Activated CD8-positive, alpha-beta memory T cell treated with anti-CD3 and anti-CD28 coated beads, Interleukin-2, amount 10 ng/mL, durations not matched to agents 7 days and 5 days (primary cell): ENCODE measurements around the gene ZNF786. TPM values are rescaled to one million over a fixed set of nuclear protein-coding genes. Genes with fewer than 3 reads are reported as not detected.
"Not testable (repeated sequence)": the region's sequence is repeated elsewhere in the genome, so short reads cannot be mapped to it uniquely, and the experiment has no call there.

ENCODE experiments used
- ATAC-seq: fragments of 150-1000 bp; cut with Tn5 transposase; one replicate; pipeline ENCODE4 v1.10.0; 2021; ENCODE audit warnings: moderate library complexity
- CTCF ChIA-PET: fragments of 350-600 bp; sonication (Branson Sonifier 250); formaldehyde crosslinking; loops from one replicate; lab custom pipeline; 2021; ENCODE audit warnings: antibody characterized with exemption; lab: Charles Lee
- DNase-seq: peaks from one replicate; pipeline ENCODE4 v3.0.0-alpha.2; 2020
- H3K27ac Mint-ChIP-seq: one replicate; pipeline ENCODE4 v1.8.0; 2021; ENCODE audit warnings: mild to moderate bottlenecking, mixed read lengths
- H3K27me3 Mint-ChIP-seq: one replicate; pipeline ENCODE4 v1.8.0; 2021; ENCODE audit warnings: mixed read lengths
- H3K36me3 Mint-ChIP-seq: one replicate; pipeline ENCODE4 v1.8.0; 2021; ENCODE audit warnings: mild to moderate bottlenecking, mixed read lengths
- H3K4me1 Mint-ChIP-seq: one replicate; pipeline ENCODE4 v1.8.0; 2021; ENCODE audit warnings: mixed read lengths
- H3K4me3 Mint-ChIP-seq: one replicate; pipeline ENCODE4 v1.8.0; 2021; ENCODE audit warnings: mild to moderate bottlenecking, moderate library complexity, mixed read lengths
- H3K9me3 Mint-ChIP-seq: one replicate; pipeline ENCODE4 v1.8.0; 2022; ENCODE audit warnings: low read depth, mixed read lengths
- total RNA-seq, 2 experiments: library from RNA; stranded (reverse); gene quantifications; one replicate each; pipeline ENCODE4 v1.2.3, GENCODE V29; 2021

ZNF786 gene
- total RNA-seq, 2 experiments from 2014 or later, result 7.1 to 7.4 TPM

- peak; percentile 74 for ATAC-seq
- peak; percentile 62 for DNase-seq
- H3K27ac Mint-ChIP-seq, result peak overlapping the region; percentile 74
- peaks cover 18% of the 10 kb centered on the region for H3K36me3 Mint-ChIP-seq
- no peak overlapping the region for H3K4me3 Mint-ChIP-seq
- CTCF ChIA-PET, result interaction anchor here (1.1 to 3.4 kb wide), 2 partner anchors 9 to 65 kb away, joined by 3 to 17 read pairs; no protein-coding TSS in a partner anchor
- H3K4me1 Mint-ChIP-seq, result peaks cover 11% of the 10 kb centered on the region
- H3K27me3 Mint-ChIP-seq, result no peaks in the 10 kb centered on the region
- no peaks in the 10 kb centered on the region for H3K9me3 Mint-ChIP-seq
These were observed 18.7 kb downstream of the ZNF786 start for GRCh38 chr7:149071641-149072437.

GRCh38 chr7:149071182-149071635, 19.3 kb downstream of the ZNF786 start:
- Mint-ChIP-seq H3K27ac (no peak overlapping the region), H3K9me3 (no peaks in the 10 kb centered on the region), H3K36me3 (peaks cover 15% of the 10 kb centered on the region), H3K4me1 (peaks cover 9% of the 10 kb centered on the region), H3K4me3 (no peak overlapping the region), H3K27me3 (no peaks in the 10 kb centered on the region)
- DNase-seq (no peak), ATAC-seq (no peak)
- CTCF ChIA-PET, result interaction anchor here (1.1 to 3.4 kb wide), 2 partner anchors 9 to 65 kb away, joined by 3 to 17 read pairs; no protein-coding TSS in a partner anchor

GRCh38 chr7:149070372-149071125, 20.0 kb downstream of the ZNF786 start:
- no peak for DNase-seq
- H3K36me3 Mint-ChIP-seq, result peaks cover 15% of the 10 kb centered on the region
- no peaks in the 10 kb centered on the region for H3K9me3 Mint-ChIP-seq
- H3K4me1 Mint-ChIP-seq, result peaks cover 9% of the 10 kb centered on the region
- no peak overlapping the region for H3K4me3 Mint-ChIP-seq
- no peak for ATAC-seq
- H3K27me3 Mint-ChIP-seq, result no peaks in the 10 kb centered on the region
- CTCF ChIA-PET, result interaction anchor here (3.4 kb wide), 1 partner anchor 64 kb away, joined by 17 read pairs; no protein-coding TSS in a partner anchor
- H3K27ac Mint-ChIP-seq, result no peak overlapping the region

GRCh38 chr7:149067869-149068268, 22.6 kb downstream of the ZNF786 start:
- CTCF ChIA-PET, result interaction anchor here (0.7 kb wide), 1 partner anchor 38 kb away, joined by 3 read pairs; no protein-coding TSS in a partner anchor
- Mint-ChIP-seq H3K27ac (no peak overlapping the region), H3K27me3 (no peaks in the 10 kb centered on the region), H3K4me1 (peaks cover 7% of the 10 kb centered on the region), H3K36me3 (peaks cover 11% of the 10 kb centered on the region), H3K4me3 (no peak overlapping the region), H3K9me3 (no peaks in the 10 kb centered on the region)
- ATAC-seq (no peak), DNase-seq (no peak)

GRCh38 chr7:149063476-149063875, 27.0 kb downstream of the ZNF786 start:
- DNase-seq (no peak), ATAC-seq (no peak)
- Mint-ChIP-seq H3K27ac (no peak overlapping the region), H3K4me1 (peaks cover 4% of the 10 kb centered on the region), H3K4me3 (no peak overlapping the region), H3K27me3 (no peaks in the 10 kb centered on the region), H3K9me3 (no peaks in the 10 kb centered on the region), H3K36me3 (peaks cover 2% of the 10 kb centered on the region)
- CTCF ChIA-PET, result no interaction called here

GRCh38 chr7:149062217-149062899, 28.2 kb downstream of the ZNF786 start:
- CTCF ChIA-PET, H3K9me3 Mint-ChIP-seq, H3K4me3 Mint-ChIP-seq, H3K27me3 Mint-ChIP-seq, ATAC-seq, DNase-seq, H3K27ac Mint-ChIP-seq, H3K4me1 Mint-ChIP-seq, H3K36me3 Mint-ChIP-seq: not testable (repeated sequence)

GRCh38 chr7:149060156-149060555, 30.4 kb downstream of the ZNF786 start:
- H3K4me1 Mint-ChIP-seq, result peaks cover 4% of the 10 kb centered on the region
- no peak overlapping the region for H3K27ac Mint-ChIP-seq
- CTCF ChIA-PET, result interaction anchor here (1.9 kb wide), 1 partner anchor 55 kb away, joined by 7 read pairs; no protein-coding TSS in a partner anchor
- no peaks in the 10 kb centered on the region for H3K9me3 Mint-ChIP-seq
- H3K27me3 Mint-ChIP-seq, result no peaks in the 10 kb centered on the region
- no peaks in the 10 kb centered on the region for H3K36me3 Mint-ChIP-seq
- H3K4me3 Mint-ChIP-seq, result no peak overlapping the region
- no peak for DNase-seq
- ATAC-seq, result no peak

- DNase-seq (no peak), ATAC-seq (no peak)
- Mint-ChIP-seq H3K4me3 (no peak overlapping the region), H3K36me3 (no peaks in the 10 kb centered on the region), H3K27me3 (peaks cover 2% of the 10 kb centered on the region), H3K4me1 (peaks cover 3% of the 10 kb centered on the region), H3K9me3 (no peaks in the 10 kb centered on the region), H3K27ac (no peak overlapping the region)
- CTCF ChIA-PET, result interaction anchor here (1.5 kb wide), 1 partner anchor 12 kb away, joined by 5 read pairs; no protein-coding TSS in a partner anchor
These were observed 36.6 kb downstream of the ZNF786 start for GRCh38 chr7:149053885-149054284.

- Mint-ChIP-seq H3K27me3 (peaks cover 2% of the 10 kb centered on the region), H3K36me3 (no peaks in the 10 kb centered on the region), H3K27ac (no peak overlapping the region), H3K4me3 (no peak overlapping the region), H3K9me3 (no peaks in the 10 kb centered on the region), H3K4me1 (peaks cover 3% of the 10 kb centered on the region)
- DNase-seq, result no peak
- no peak for ATAC-seq
- CTCF ChIA-PET, result interaction anchor here (1.5 kb wide), 1 partner anchor 12 kb away, joined by 5 read pairs; no protein-coding TSS in a partner anchor
These were observed 37.1 kb downstream of the ZNF786 start for GRCh38 chr7:149053384-149053783.

GRCh38 chr7:149050941-149051340, 39.6 kb downstream of the ZNF786 start:
- no peak for DNase-seq
- no peaks in the 10 kb centered on the region for H3K36me3 Mint-ChIP-seq
- H3K4me1 Mint-ChIP-seq, result peaks cover 3% of the 10 kb centered on the region
- H3K27ac Mint-ChIP-seq, result no peak overlapping the region
- CTCF ChIA-PET, result interaction anchor here (1.4 to 2.5 kb wide), 2 partner anchors 15 to 46 kb away, joined by 3 to 17 read pairs; no protein-coding TSS in a partner anchor
- H3K4me3 Mint-ChIP-seq, result no peak overlapping the region
- ATAC-seq, result no peak
- no peaks in the 10 kb centered on the region for H3K9me3 Mint-ChIP-seq
- H3K27me3 Mint-ChIP-seq, result peaks cover 5% of the 10 kb centered on the region

GRCh38 chr7:149048805-149049204, 41.7 kb downstream of the ZNF786 start:
- H3K36me3 Mint-ChIP-seq, result no peaks in the 10 kb centered on the region
- H3K4me3 Mint-ChIP-seq, result no peak overlapping the region
- H3K9me3 Mint-ChIP-seq, result no peaks in the 10 kb centered on the region
- no peak for ATAC-seq
- H3K4me1 Mint-ChIP-seq, result peaks cover 3% of the 10 kb centered on the region
- peaks cover 5% of the 10 kb centered on the region for H3K27me3 Mint-ChIP-seq
- CTCF ChIA-PET, result interaction anchor here (0.9 to 1.5 kb wide), 3 partner anchors 17 to 43 kb away, joined by 3 to 6 read pairs (median 3); no protein-coding TSS in a partner anchor
- no peak overlapping the region for H3K27ac Mint-ChIP-seq
- no peak for DNase-seq

- DNase-seq (no peak), ATAC-seq (no peak)
- Mint-ChIP-seq H3K27me3 (peaks cover 5% of the 10 kb centered on the region), H3K4me1 (peaks cover 3% of the 10 kb centered on the region), H3K36me3 (no peaks in the 10 kb centered on the region), H3K4me3 (no peak overlapping the region), H3K27ac (no peak overlapping the region), H3K9me3 (no peaks in the 10 kb centered on the region)
- CTCF ChIA-PET, result interaction anchor here (2.5 kb wide), 1 partner anchor 19 kb away, joined by 9 read pairs; no protein-coding TSS in a partner anchor
These were observed 44.1 kb downstream of the ZNF786 start for GRCh38 chr7:149046416-149046815.

- no peak overlapping the region for H3K27ac Mint-ChIP-seq
- no peak overlapping the region for H3K4me3 Mint-ChIP-seq
- no peaks in the 10 kb centered on the region for H3K36me3 Mint-ChIP-seq
- no peaks in the 10 kb centered on the region for H3K9me3 Mint-ChIP-seq
- CTCF ChIA-PET, result no interaction called here
- no peak for ATAC-seq
- no peaks in the 10 kb centered on the region for H3K4me1 Mint-ChIP-seq
- H3K27me3 Mint-ChIP-seq, result peaks cover 9% of the 10 kb centered on the region
- DNase-seq, result no peak
These were observed 46.6 kb downstream of the ZNF786 start for GRCh38 chr7:149043936-149044335.
